Stimulated activated effector memory CD8-positive, alpha-beta T cell treated with anti-CD3 and anti-CD28 coated beads, Interleukin-12 subunit alpha, Interleukin-12 subunit beta, amount 100 ng/mL, for 72 hours (primary cell): ENCODE data around the gene PHF1.

Experiments used
- ATAC-seq: fragments of 150-1000 bp; cut with Tn5 transposase; 2 replicates; pipeline ENCODE4 v1.10.0; 2021
- DNase-seq, 2 donors: peaks; one replicate each; pipeline ENCODE4 v3.0.0; 2021 to 2022; ENCODE audit warnings: low spot score in 2 of 2
- H3K27ac Mint-ChIP-seq: one replicate; pipeline ENCODE4 v1.8.0; 2022; ENCODE audit warnings: mild to moderate bottlenecking, mixed read lengths
- H3K36me3 Mint-ChIP-seq: one replicate; pipeline ENCODE4 v1.8.0; 2022; ENCODE audit warnings: mild to moderate bottlenecking, mixed read lengths
- H3K4me1 Mint-ChIP-seq: one replicate; pipeline ENCODE4 v1.8.0; 2022; ENCODE audit warnings: mixed read lengths
- H3K4me3 Mint-ChIP-seq: one replicate; pipeline ENCODE4 v1.8.0; 2022; ENCODE audit warnings: mild to moderate bottlenecking, mixed read lengths
- H3K9me3 Mint-ChIP-seq: one replicate; pipeline ENCODE4 v1.8.0; 2022; ENCODE audit warnings: mixed read lengths

Gene PHF1

DNA sequence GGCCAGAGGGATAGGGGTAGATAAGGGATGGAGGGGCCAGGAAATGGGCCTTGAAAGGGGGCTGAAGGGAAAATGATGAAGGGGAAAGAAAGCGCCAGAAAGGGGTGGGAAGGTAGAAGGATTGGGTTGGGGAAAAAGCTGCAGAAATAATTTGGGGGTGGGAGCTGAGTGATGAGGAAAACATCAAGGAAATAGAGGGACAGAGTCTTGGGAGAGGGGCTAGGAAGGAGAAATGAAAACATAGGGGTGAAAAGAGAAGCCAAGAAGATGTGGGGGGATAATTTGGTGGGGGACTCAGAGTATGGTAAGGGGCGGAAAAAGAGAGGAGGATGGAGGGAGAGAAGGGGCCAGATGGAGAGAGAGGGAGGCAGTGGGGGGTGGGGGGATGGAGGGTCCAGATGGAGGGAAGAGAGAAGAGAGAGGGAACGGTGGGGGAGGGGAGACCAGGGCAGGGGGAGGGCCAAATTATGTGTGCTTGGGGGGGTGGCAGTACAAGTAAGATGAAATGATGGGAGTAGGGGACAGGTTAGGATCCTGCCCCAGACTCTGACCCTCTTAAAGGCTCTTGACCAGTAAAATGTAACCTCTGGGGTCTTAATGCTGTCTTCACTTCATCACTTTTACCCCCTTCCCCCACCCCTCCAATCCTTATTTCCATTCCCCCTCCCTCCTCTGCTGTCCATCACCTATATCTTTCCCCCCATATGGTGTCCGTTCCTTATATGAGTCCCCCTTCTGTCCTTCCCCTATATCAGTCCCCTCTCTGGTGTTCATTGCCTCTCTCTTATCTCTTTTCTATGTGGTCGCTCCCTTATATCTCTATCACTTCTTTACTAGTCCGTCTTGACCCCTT, 9.9 kb downstream of the PHF1 start:
- peak overlapping the region; percentile 89 for H3K4me3 Mint-ChIP-seq
- H3K4me1 Mint-ChIP-seq: peaks cover 79% of the 10 kb centered on the region
- H3K9me3 Mint-ChIP-seq: no peaks in the 10 kb centered on the region

DNA sequence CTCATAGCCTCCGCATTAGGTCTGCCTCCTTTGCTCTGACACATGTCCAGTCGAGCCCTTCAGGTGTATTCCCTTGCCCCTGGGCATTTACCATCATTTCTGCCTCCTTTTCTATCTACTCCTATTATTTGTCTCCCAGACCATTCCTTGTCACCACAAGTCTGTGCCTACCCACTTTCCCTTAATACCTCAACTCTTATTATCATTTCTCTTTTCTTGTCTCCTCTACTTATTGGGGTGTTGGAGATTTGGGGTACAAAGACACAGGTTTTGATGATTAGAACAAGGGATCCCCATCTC, 10.5 kb downstream of the PHF1 start:
- no peak for DNase-seq
- ATAC-seq: no peak
- peaks cover 51% of the 10 kb centered on the region for H3K36me3 Mint-ChIP-seq
- H3K27ac Mint-ChIP-seq: peak overlapping the region; percentile 99
- H3K9me3 Mint-ChIP-seq: no peaks in the 10 kb centered on the region
- H3K4me3 Mint-ChIP-seq: peak overlapping the region; percentile 89
- peaks cover 76% of the 10 kb centered on the region for H3K4me1 Mint-ChIP-seq

More for the DNA sequence above, 9.9 kb downstream of the PHF1 start:
- ATAC-seq (no peak), DNase-seq (no peak)
- peaks cover 53% of the 10 kb centered on the region for H3K36me3 Mint-ChIP-seq
- peak overlapping the region; percentile 99 for H3K27ac Mint-ChIP-seq

DNA sequence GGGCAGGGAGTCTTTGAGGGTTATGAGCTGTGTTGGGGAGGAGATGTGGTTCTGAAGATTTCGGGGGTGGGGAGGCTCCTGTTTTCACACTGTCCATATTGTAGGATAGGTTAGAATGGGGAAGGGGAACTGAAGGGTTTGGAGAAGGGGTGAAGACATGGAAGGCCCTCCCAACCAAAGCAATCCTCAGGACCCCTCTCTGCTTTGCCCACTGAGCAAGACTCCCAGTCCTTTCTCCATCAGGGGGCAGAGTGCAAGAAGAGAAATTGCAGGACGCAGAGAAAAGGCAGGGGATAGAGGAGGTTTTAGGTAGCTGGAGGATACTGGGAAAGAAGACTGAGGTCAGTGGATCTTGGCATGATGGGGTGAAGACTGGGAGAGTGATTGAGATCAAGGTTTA, 13.0 kb downstream of the PHF1 start:
- Mint-ChIP-seq H3K36me3 (peaks cover 44% of the 10 kb centered on the region), H3K27ac (peak overlapping the region; percentile 84), H3K4me1 (peaks cover 83% of the 10 kb centered on the region), H3K9me3 (no peaks in the 10 kb centered on the region), H3K4me3 (peak overlapping the region; percentile 88)
- ATAC-seq: no peak
- no peak for DNase-seq

DNA sequence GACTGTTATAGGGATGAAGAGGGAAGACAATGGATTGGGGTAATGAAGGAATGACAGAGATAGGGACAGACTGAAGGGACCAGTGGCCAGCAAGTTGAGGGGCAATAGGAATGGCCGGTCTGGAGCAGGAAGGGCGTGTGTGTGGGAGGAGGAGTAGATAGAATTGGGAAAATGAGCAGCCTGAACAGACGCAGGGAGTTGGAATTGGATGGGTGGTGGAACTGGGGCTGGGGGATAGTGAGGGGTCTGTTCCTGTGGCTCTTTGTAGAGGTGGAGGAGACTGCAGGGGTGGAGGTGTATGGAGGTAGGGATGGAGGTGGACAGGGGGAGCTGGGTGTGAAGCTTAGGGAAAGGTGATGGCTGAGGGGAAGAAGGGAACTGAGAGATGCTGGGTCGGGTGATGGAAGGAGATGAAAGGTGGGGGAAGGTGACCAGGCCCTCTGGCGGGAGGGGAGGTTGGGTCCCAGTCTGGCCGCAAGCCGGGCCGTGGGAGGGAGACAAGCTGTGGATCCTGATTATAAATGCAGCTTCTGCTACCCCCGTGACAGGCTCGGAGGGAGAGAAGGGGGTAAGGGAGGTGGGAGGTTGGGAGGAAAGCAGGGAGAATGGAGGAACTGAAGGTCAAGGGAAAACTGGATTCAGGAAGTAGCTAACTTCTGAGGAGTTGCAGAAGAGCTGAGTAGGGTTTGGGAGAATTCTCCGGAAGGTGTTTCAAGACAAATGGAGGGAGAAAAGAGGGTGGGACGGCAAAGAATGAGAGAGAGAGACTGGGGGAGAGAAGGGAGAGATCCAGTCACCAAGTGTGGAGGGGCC, 14.2 kb downstream of the PHF1 start:
- DNase-seq: no peak
- Mint-ChIP-seq H3K27ac (peak overlapping the region; percentile 84), H3K36me3 (peaks cover 40% of the 10 kb centered on the region), H3K4me3 (peak overlapping the region; percentile 88), H3K9me3 (no peaks in the 10 kb centered on the region), H3K4me1 (peaks cover 85% of the 10 kb centered on the region)
- no peak for ATAC-seq

DNA sequence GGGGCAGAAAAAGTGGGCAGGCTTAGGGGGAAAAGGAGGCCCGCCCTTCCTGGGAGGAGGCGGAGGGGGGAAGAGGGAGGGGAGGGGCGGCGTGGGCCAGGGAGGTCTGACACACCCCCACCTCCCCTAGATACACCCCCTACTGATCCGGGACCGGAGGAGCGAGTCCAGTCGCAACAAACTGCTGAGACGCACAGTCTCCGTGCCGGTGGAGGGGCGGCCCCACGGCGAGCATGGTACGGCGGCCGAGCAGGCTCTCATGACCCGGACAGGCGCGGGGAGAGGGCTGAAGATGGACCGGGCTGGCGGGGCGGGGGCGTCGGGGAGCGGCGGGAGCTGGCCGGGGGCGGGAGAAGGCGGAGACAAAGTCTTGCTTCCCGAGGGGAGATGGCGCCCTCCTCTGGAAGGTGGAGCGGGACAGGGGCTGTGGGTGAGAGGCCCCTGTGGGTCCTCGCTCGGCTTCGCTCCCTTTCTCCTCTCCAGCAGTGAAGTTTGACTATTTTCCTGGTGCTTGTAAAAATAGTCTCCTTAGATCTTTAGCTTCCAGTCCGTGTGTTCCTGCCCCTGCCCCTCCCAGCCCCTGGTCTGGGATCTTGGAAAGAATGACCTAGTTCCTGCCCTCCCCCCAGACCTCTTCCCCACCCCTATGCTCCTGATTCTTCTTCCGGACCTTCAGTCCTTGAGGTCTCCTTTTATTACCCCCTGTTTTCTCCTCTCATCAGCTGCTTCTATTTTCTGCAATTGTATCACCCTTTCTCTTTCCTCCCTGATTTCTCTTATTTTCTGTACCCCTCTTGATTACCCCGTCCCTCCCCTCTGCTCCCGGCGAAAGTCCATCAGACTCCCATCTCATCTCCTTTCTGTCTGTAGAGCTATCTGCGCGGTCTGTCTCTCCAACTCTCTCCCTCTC, 15.1 kb downstream of the PHF1 start:
- Mint-ChIP-seq H3K4me1 (peaks cover 92% of the 10 kb centered on the region), H3K27ac (peak overlapping the region; percentile 84), H3K36me3 (peaks cover 40% of the 10 kb centered on the region), H3K9me3 (no peaks in the 10 kb centered on the region), H3K4me3 (peak overlapping the region; percentile 88)
- DNase-seq (peak; percentile 65 to 91), ATAC-seq (peak; percentile 75)

DNA sequence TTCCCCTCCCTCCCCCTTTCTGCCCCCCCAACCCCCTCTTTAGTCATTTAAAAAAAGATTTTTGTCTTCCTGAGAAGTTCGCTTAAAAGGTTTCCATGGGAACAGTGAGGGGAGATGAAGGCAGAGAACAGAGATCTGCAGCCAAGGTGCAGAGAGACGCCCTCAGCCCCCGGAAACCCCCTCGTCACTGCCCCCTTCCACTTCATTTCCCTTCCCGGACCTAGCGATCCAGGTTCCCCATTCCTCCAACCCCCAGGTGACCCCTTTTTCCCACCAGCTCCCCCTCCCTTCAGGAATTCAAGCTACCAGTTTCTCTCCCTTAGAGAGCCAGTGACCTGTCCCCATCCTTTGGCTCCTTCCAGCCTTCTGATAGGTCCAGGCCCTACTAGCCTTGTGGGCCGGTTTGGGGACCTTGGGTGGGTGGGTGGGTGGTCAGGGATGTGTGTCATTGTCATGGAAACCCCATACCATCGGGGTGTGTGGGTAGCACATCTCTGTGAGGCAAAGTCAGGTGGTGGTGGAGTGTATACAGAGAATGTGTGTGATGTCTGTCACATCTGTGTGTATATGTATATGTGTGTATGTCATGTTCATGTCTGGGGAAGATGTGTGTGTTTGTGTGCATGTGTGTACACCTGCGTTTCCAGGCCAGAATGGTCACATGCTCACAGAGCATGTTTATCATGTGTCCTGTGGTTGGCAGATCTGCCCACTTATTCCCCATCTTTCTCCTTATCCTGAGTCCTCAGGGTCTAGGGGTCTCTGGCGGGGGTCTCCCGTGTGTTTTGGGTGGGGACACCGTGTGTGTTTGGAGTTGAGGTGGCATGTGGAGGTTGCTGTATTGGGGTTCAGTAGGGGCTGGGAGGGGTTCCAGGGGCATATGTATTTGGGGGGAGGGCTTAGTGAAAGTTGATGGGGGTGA, 16.0 kb downstream of the PHF1 start:
- Mint-ChIP-seq H3K27ac (peak overlapping the region; percentile 84), H3K4me3 (peak overlapping the region; percentile 88), H3K9me3 (no peaks in the 10 kb centered on the region), H3K4me1 (peaks cover 92% of the 10 kb centered on the region), H3K36me3 (peaks cover 40% of the 10 kb centered on the region)
- DNase-seq (no peak), ATAC-seq (peak; percentile 43)

DNA sequence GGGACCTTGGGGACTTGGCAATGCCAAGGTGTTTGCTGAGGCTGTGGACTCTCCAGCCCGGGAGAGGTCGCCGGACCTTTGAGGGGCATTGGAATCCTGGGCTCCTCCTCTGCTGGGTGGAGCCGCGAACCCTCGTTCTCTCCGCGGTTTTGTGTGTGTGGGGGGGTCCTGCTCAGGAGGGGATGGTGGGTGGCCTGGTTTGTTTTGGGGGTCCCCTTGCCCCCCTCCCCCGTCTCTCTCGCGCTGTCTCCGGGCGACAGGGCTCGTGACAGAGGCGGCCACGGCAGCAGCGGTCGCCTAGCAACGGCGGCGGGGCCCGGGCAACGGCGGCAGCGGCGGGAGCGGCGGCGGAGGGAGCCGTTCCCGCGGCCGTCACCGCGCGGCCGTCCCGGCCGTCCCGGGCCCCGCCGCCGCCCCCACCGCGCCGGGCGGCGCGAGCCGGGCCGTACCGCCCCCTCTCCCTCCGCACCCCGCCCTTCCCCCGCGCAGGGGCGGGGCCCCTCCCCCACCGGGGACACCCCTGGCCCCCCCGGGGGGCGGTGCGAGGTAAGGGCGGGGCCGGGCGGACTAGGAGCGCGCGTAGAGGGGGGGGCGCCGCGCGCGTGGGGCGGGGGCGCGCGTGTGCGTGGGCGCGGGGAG, 16.9 kb downstream of the PHF1 start:
- H3K4me1 Mint-ChIP-seq: peaks cover 92% of the 10 kb centered on the region
- ATAC-seq: peak; percentile 2
- H3K4me3 Mint-ChIP-seq: peak overlapping the region; percentile 88
- peak in 1 of 2 donors; percentile 72 for DNase-seq
- no peaks in the 10 kb centered on the region for H3K9me3 Mint-ChIP-seq
- peak overlapping the region; percentile 84 for H3K27ac Mint-ChIP-seq
- peaks cover 47% of the 10 kb centered on the region for H3K36me3 Mint-ChIP-seq

DNA sequence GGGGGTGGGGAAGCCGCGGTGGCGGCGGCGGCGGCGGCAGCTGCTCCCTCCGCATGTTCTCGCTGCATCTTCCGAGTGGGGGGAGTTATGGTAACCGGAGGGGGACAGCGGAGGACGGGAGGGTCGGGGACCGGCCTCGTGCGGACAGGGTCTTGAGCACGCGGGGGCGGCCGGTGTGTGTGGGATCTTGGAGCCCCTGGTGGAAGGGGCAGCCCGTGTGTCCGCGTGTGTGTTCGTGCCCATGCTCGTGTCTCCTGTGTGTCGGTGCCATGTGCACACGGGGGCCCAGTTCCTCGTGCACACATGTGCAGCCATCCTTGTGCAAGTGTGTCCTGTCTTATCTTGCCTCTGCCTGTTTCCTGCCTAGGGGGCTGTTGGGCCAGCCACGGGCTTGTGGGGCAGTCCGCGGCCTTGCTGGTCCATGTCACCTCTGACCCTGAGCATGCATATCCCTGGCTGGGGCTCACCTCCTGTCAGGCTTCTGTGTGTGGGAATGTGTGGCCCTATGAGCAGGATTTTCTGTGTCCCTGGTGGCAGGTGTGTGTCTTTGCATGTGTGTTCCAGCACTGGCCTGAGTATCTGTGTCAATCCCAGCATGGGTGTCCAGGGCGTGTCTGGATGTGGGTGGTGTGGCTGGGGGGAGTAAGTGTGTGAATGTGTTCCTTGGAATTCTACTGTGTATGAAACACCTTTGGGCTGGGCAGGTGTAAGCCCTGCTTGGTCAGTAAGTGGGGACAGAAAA, 17.6 kb downstream of the PHF1 start:
- Mint-ChIP-seq H3K4me3 (peak overlapping the region; percentile 88), H3K27ac (peak overlapping the region; percentile 84), H3K9me3 (no peaks in the 10 kb centered on the region), H3K4me1 (peaks cover 92% of the 10 kb centered on the region), H3K36me3 (peaks cover 47% of the 10 kb centered on the region)
- ATAC-seq (peak; percentile 25), DNase-seq (peak in 1 of 2 donors; percentile 70)

DNA sequence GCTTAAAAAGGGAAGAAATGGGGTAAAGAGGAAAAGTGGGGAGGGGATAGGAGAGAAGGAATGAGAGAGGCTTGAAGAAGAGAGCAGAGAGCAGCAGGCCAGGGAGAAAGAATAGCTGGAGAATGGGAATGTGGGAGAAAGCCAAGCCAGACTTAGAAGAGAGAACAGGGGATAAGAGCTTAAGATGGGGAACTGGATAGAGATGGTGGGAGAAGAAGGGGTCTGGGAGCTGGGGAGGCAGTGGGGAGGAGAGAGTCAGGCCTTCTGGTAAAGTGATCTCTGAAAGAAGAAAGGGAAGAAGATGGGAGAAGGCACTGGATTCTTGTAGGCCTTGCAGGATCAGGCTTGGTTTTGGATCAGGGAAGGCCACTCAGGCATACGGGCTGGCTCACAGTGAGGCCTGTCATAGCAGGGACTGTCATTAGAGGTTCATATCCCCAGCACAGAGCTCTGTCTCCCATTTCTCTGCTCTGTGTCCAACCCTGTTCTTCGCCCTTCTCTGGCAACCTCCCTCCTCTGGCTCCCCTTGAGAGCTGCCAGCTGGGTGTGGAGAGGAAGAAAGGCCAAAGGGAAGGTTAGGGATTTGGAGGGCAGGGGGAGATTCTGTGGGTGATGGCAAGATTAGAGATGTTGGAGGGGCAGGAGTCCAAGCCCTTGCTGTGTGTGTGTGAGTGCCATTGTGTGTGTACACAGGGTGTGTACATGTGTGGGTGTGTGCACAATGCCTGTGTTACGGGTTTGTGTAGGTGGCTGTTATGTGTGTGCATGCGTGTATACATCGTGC, 18.3 kb downstream of the PHF1 start:
- no peak for ATAC-seq
- H3K4me3 Mint-ChIP-seq: peak overlapping the region; percentile 88
- peaks cover 48% of the 10 kb centered on the region for H3K36me3 Mint-ChIP-seq
- peak overlapping the region; percentile 84 for H3K27ac Mint-ChIP-seq
- no peaks in the 10 kb centered on the region for H3K9me3 Mint-ChIP-seq
- H3K4me1 Mint-ChIP-seq: peaks cover 90% of the 10 kb centered on the region
- no peak for DNase-seq

DNA sequence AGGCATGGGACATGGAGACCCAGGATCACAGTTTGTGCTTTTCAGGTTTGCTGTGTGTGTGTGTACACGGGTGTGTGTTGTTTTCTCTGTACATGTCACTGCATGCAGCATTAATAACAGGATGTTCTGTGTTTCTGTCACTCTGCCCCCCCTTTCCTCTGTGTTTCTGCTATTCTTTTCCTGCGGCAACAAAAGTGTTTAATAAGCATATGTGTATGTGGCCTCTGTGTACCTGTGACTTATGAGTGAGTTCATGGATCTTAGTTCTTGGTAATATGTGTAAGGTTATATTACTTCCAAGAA, 18.9 kb downstream of the PHF1 start:
- Mint-ChIP-seq H3K4me1 (peaks cover 86% of the 10 kb centered on the region), H3K9me3 (no peaks in the 10 kb centered on the region), H3K36me3 (peaks cover 50% of the 10 kb centered on the region), H3K4me3 (peak overlapping the region; percentile 88), H3K27ac (peak overlapping the region; percentile 84)
- DNase-seq (no peak), ATAC-seq (peak; percentile 20)

DNA sequence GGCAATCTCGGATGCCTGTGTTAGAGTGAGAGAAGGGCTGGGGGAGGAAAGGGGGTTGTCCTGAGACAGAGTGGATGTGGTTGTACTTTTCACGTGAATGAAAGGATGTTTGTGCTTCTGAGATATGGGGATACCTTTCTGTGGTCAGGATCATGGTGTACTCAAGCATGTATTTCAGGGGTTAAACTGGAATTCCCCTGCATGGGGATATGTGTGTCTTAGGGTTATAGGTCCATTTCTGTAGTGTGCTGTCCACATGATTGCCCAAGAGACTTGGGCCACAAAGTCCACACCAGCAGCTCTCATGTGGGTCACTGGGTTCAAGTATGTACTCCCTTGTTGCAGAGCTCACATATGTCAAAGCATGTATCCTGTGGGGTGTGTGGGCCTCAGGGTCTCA, 19.5 kb downstream of the PHF1 start:
- Mint-ChIP-seq H3K4me1 (peaks cover 79% of the 10 kb centered on the region), H3K4me3 (peak overlapping the region; percentile 88), H3K36me3 (peaks cover 55% of the 10 kb centered on the region), H3K27ac (peak overlapping the region; percentile 84), H3K9me3 (no peaks in the 10 kb centered on the region)
- no peak for ATAC-seq
- DNase-seq: no peak

DNA sequence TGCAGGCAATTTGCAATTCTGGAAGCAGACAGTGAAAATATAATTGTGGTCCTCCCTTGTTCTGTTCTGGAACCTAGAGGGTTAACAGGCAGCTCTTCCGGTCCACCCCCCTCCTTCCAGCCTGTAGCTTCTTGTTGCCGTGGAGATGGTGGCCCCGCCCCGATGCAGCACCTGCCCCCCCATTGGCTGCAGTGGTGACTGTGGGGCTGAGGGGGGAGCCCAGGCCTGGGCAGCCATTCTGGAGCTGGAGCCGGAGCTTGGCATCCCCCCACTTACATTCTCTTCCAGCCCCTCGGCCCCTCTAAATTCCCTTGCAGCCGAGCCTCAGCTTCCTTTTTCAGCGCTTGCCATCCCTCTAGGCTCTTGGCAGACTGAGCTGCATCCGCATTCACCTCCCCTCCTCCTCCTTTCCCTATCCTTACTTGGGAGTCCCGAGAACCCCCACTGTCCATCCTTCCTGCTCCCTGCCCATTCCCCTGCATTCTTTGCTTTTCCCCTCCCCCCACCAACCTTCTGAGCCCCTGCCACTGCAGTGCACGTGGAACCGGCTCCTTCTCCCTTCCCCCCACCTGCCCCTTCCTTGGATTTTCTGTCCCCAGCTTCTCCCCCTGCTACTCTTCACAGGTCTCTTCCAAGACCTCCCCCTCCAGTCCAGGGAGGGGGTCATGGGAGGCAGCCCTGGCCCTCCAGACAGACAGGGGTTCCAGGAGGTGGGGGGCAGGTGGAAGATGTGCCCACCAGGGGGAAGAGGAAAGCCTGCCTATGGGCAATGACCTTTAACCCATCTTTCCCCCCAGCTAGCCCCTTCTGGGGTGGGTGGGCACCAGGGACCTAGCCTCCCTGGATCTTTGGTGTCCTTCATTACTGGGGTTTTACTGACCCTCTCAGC, 20.4 kb downstream of the PHF1 start:
- Mint-ChIP-seq H3K4me3 (peak overlapping the region; percentile 88), H3K9me3 (no peaks in the 10 kb centered on the region), H3K27ac (peak overlapping the region; percentile 69), H3K36me3 (peaks cover 60% of the 10 kb centered on the region), H3K4me1 (peaks cover 74% of the 10 kb centered on the region)
- peak in 1 of 2 donors; percentile 85 for DNase-seq
- peak; percentile 67 for ATAC-seq
